Heart right ventricle (tissue), 16 donors: ENCODE data around the gene MFNG. TPM values are rescaled to one million over a fixed set of nuclear protein-coding genes. Genes with fewer than 3 reads are reported as not detected.

Experiments used
- ATAC-seq, 8 donors: fragments of 200-7000 bp; cut with Tn5 transposase; one replicate each; pipeline ENCODE4 v1.9.1; 2020; ENCODE audit warnings: mild to moderate bottlenecking in 8 of 8, moderate library complexity in 8 of 8, moderate number of reproducible peaks in 1 of 8
- DNase-seq, 2 donors: peaks; one replicate each; pipeline ENCODE4 v3.0.0-alpha.2; 2020
- H3K27ac ChIP-seq, 10 donors: fragments of 200-600 bp; sonication (generic) in 2 of 10; one replicate each; pipeline versions ENCODE4 v1.5.0 to v1.8.0; 2020 to 2022; ENCODE audit warnings: mild to moderate bottlenecking in 3 of 10
- H3K27me3 ChIP-seq, 7 donors: fragments of 200-600 bp; one replicate each; pipeline ENCODE4 v1.8.0; 2021 to 2022; ENCODE audit warnings: mild to moderate bottlenecking in 2 of 7
- H3K36me3 ChIP-seq, 9 donors: fragments of 200-600 bp; sonication (generic) in 1 of 9; one replicate each; pipeline versions ENCODE4 v1.5.0 to v1.8.0; 2020 to 2022; ENCODE audit warnings: mild to moderate bottlenecking in 2 of 9
- H3K4me1 ChIP-seq, 9 donors: fragments of 200-600 bp; sonication (generic) in 1 of 9; one replicate each; pipeline versions ENCODE4 v1.5.0 to v1.8.0; 2020 to 2022; ENCODE audit warnings: mild to moderate bottlenecking in 4 of 9
- H3K4me3 ChIP-seq, 10 donors: fragments of 200-600 bp; sonication (generic) in 2 of 10; one replicate each; pipeline versions ENCODE4 v1.5.0 to v1.8.0; 2020 to 2022; ENCODE audit warnings: mild to moderate bottlenecking in 7 of 10, moderate library complexity in 2 of 10
- H3K9me3 ChIP-seq, 11 donors: fragments of 200-600 bp in 10 of 11; sonication (generic) in 2 of 11; one replicate each; pipeline versions ENCODE4 v1.5.0 to v1.8.0; 2013 to 2022; ENCODE audit warnings: mild to moderate bottlenecking in 2 of 11, control low read depth in 1 of 11, moderate library complexity in 1 of 11
- CTCF ChIP-seq, 9 donors: fragments of 200-600 bp; sonication (generic) in 2 of 9; IDR thresholded peaks; one replicate each; pipeline versions ENCODE4 v1.5.0 to v1.8.0; 2021 to 2022; ENCODE audit warnings: antibody characterized with exemption in 9 of 9, mild to moderate bottlenecking in 5 of 9, moderate library complexity in 1 of 9
- WGBS, 2 donors: extraction: QIAGEN DNeasy Blood & Tissue Kit; methylation state at CpG; one replicate each; pipeline ENCODE4 v1.1.7; 2013; ENCODE audit warnings: inconsistent platforms in 1 of 2; 5-methylcytosine and 5-hydroxymethylcytosine counted together
- intact Hi-C, 10 donors: fragments of 100-400 bp; cut with DNase I; formaldehyde crosslinking; loops; one replicate each; pipeline versions ENCODE4 v1.11.1 to v1.14.2; 2022
- long read RNA-seq, 3 donors: library from polyadenylated mRNA; unstranded; transcript quantifications; one replicate each; pipeline ENCODE4 v2.0.0, GENCODE V29; 2020 to 2021
- polyA plus RNA-seq, 2 donors: library from polyadenylated mRNA; stranded (reverse); fragments of 200-250 nt; gene quantifications; one replicate each; pipeline ENCODE4 v1.2.3, GENCODE V29; 2013
- total RNA-seq, 10 donors: library from RNA; stranded (reverse); fragmentation: NEBNext Ultra II Directional in 3 of 10; extraction: Animal tissue kit (Norgen Biotek cat#: 25700) in 3 of 10; gene quantifications; one replicate each; pipeline versions ENCODE4 v1.2.1 to v1.2.4, GENCODE V29; 2021 to 2023
- donor health status: Arrhythmogenic right ventricular cardiomyopathy.
- donor health status: ischemic (EF 13 %, LVEDD 7.1; RV severe dilation, severe dysfunction).
- donor health status: healthy with polysubstance abuse.
- donor health status: DM: no; HTN: yes; CAD: no.
- donor health status: DM: no; HTN: no; CAD: no.
- donor health status: ischemic (EF 25% LVEDD 6.9; RV normal size, moderate dysfunction).
- donor health status: ischemic (EF 25% LVEDD 5.7; RV mildly dilated, moderate dysfunction).
- donor health status: healthy.
- donor health status: DM: yes; HTN: yes; CAD: no.
- donor health status: Ischemic cardiomyopathy.
- donor health status: ischemic (EF 35%, LVEDD 5.7; RV mildly dilated, moderate dysfunction).
- donor health status: nonischemic (EF 11% LVEDD 7.7; RV severe dilation, severe dysfunction).
- donor health status: DM: yes; HTN: yes; CAD: no.
- donor health status: PGD.
- donor health status: ischemic (EF 29% LVEDD 5.4; RV normal size, mild dysfunction).
- donor health status: nonischemic (EF 23%, LVEDD 6.1; RV moderate dilation, normal function).

MFNG gene
- total RNA-seq (10 to 100 TPM in 4 of 10 donors, 1 to 10 TPM in 6; 5.1 to 19.4 (median 8.5) TPM), polyA plus RNA-seq (10 to 100 TPM in 1 of 2 donors, 1 to 10 TPM in 1; 8.9 to 15.8 TPM)
- long read RNA-seq, donor 1, transcript MFNG-201 (8 exons, 2,088 nt): major isoform, 16 of 24 reads
- long read RNA-seq, donor 1, partial matches to known transcripts: 1 of 24 reads
- long read RNA-seq, donor 1, other reads (novel, unspliced or antisense): 7 of 24 reads
- long read RNA-seq, donor 2, transcript MFNG-201 (8 exons, 2,088 nt): major isoform, 17 of 23 reads
- long read RNA-seq, donor 2, partial matches to known transcripts: 0 of 23 reads
- long read RNA-seq, donor 2, other reads (novel, unspliced or antisense): 6 of 23 reads
- long read RNA-seq, donor 3, transcript MFNG-201 (8 exons, 2,088 nt): major isoform, 26 of 34 reads
- long read RNA-seq, donor 3, partial matches to known transcripts: 1 of 34 reads
- long read RNA-seq, donor 3, other reads (novel, unspliced or antisense): 7 of 34 reads

- no peak for TF ChIP-seq CTCF (IDR thresholded peaks at IDR 0.05)
- no peaks in the 10 kb centered on the region for H3K9me3 ChIP-seq
- H3K4me3 ChIP-seq: peak within 1 kb of the TSS in 9 of 10 donors; percentile 34 to 74 (median 53)
- H3K27ac ChIP-seq: peak within 1 kb of the TSS; percentile 68 to 97 (median 86)
- H3K27me3 ChIP-seq: peaks cover 0 to 20% (median 0%) of the 10 kb centered on the region in 7 donors
- peaks cover 0 to 44% (median 33%) of the 10 kb centered on the region in 9 donors for H3K4me1 ChIP-seq
- ATAC-seq: peak; percentile 64 to 84 (median 77)
- intact Hi-C loops: loop anchor here in 1 of 10 donors (2.0 kb wide), 1 partner anchor 14 kb away; no protein-coding TSS in a partner anchor
- 4 to 5% methylated on average over 24 of the region's 24 CpGs for WGBS, 2 donors
- peak; percentile 66 to 74 for DNase-seq
- peaks cover 0 to 22% (median 0%) of the 10 kb centered on the region in 9 donors for H3K36me3 ChIP-seq
Observed at GRCh38 chr22:37486224-37486845, at the start of gene MFNG. TSS of gene MFNG (minus strand) at chr22:37486384. CDS start at chr22:37486177, 207 bp downstream.

GRCh38 chr22:37535159-37535558, 49.0 kb upstream of the MFNG start:
- Histone ChIP-seq H3K36me3 (no peaks in the 10 kb centered on the region), H3K4me1 (peaks cover 0 to 22% (median 7%) of the 10 kb centered on the region in 9 donors), H3K27ac (no peak overlapping the region), H3K27me3 (peaks cover 0 to 13% (median 0%) of the 10 kb centered on the region in 7 donors), H3K4me3 (no peak overlapping the region), H3K9me3 (no peaks in the 10 kb centered on the region)
- no peak for TF ChIP-seq CTCF (IDR thresholded peaks at IDR 0.05)
- WGBS, 2 donors: 92 to 96% methylated on average over 6 of the region's 6 CpGs
- ATAC-seq (no peak), DNase-seq (no peak)
- intact Hi-C loops: loop anchor here in 2 of 10 donors (5.0 kb wide), 1 partner anchor 37 kb away; no protein-coding TSS in a partner anchor

- Histone ChIP-seq H3K36me3 (no peaks in the 10 kb centered on the region), H3K27ac (no peak overlapping the region), H3K4me3 (no peak overlapping the region), H3K9me3 (no peaks in the 10 kb centered on the region), H3K27me3 (peaks cover 0 to 6% (median 0%) of the 10 kb centered on the region in 7 donors), H3K4me1 (peaks cover 0 to 21% (median 7%) of the 10 kb centered on the region in 9 donors)
- DNase-seq (no peak), ATAC-seq (no peak)
- TF ChIP-seq CTCF (IDR thresholded peaks at IDR 0.05): no peak
- WGBS, 2 donors: 90 to 95% methylated on average over 3 of the region's 3 CpGs
- intact Hi-C loops: no loop called here
Observed at GRCh38 chr22:37534445-37534844, 48.3 kb upstream of the MFNG start.

GRCh38 chr22:37533995-37534394, 47.8 kb upstream of the MFNG start:
- H3K36me3 ChIP-seq: no peaks in the 10 kb centered on the region
- intact Hi-C loops: no loop called here
- 73 to 78% methylated on average over 9 of the region's 9 CpGs for WGBS, 2 donors
- ATAC-seq (no peak), DNase-seq (no peak)
- TF ChIP-seq CTCF (IDR thresholded peaks at IDR 0.05): no peak
- no peaks in the 10 kb centered on the region for H3K9me3 ChIP-seq
- H3K4me3 ChIP-seq: no peak overlapping the region
- H3K27me3 ChIP-seq: peaks cover 0 to 2% (median 0%) of the 10 kb centered on the region in 7 donors
- no peak overlapping the region for H3K27ac ChIP-seq
- peaks cover 0 to 17% (median 6%) of the 10 kb centered on the region in 9 donors for H3K4me1 ChIP-seq
